Stimulated activated CD8-positive, alpha-beta memory T cell treated with anti-CD3 and anti-CD28 coated beads, Interleukin-4, amount 100 ng/mL, for 48 hours (primary cell): Measurements from ENCODE around the gene SIK1.
"Not testable (repeated sequence)": the region's sequence is repeated elsewhere in the genome, so short reads cannot be mapped to it uniquely, and the experiment has no call there.

Experiments used
- DNase-seq: peaks from one replicate; pipeline ENCODE4 v3.0.0-alpha.2; 2020

Gene SIK1

GRCh38 chr21:43426404-43427241, at the start of gene SIK1:
TSS of gene SIK1 (minus strand) at chr21:43427131. CDS start at chr21:43426178, 953 bp downstream.
- DNase-seq: not testable (repeated sequence)

GRCh38 chr21:43471597-43472242, 44.8 kb upstream of the SIK1 start:
- DNase-seq: not testable (repeated sequence)

GRCh38 chr21:43469719-43470458, 43.0 kb upstream of the SIK1 start:
- not testable (repeated sequence) for DNase-seq

- peak; percentile 21 for DNase-seq
These were observed 40.9 kb upstream of the SIK1 start for GRCh38 chr21:43467785-43468184.

DNA sequence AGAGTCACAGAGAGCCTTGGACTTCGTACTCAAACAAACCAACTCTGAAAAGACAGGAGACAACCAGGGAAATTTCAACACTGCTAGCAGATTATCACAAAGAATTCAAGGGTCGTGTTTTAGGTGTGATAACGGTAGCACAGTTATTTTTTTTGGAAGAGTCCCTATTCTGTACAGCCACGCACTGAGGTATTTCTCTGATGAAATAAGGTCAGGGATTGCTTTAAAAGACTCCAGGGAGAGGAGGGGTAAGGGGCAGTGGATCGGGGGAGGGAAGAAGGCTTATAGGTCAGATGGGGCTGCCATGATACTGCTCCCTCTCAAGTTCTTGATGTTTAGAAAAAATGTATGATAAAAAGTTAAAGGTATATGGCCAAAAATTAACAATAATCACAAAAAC, 38.2 kb upstream of the SIK1 start:
- DNase-seq: not testable (repeated sequence)

- not testable (repeated sequence) for DNase-seq
These were observed 36.7 kb upstream of the SIK1 start for GRCh38 chr21:43463498-43464261.

GRCh38 chr21:43462932-43463331, 36.0 kb upstream of the SIK1 start:
- not testable (repeated sequence) for DNase-seq

DNA sequence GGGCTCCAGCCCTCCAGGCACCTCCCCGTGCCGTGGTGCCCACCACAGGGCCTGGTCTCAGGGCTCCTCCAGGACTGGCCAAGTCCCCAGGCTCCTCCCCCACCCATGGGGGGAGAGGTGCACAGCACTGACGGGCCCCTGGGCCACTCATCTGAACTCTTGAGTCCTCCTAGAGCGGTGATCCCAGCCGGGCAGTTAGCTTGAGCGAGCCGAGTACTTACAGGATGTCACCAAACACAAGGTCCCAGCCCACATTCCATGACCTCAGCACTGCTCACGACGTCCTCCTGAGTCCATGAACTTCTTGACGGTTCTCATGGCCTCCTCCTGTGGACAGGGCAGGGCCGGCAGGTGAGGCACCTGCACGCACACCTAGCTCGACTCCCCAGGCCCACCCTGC, 33.5 kb upstream of the SIK1 start:
- DNase-seq: not testable (repeated sequence)

DNA sequence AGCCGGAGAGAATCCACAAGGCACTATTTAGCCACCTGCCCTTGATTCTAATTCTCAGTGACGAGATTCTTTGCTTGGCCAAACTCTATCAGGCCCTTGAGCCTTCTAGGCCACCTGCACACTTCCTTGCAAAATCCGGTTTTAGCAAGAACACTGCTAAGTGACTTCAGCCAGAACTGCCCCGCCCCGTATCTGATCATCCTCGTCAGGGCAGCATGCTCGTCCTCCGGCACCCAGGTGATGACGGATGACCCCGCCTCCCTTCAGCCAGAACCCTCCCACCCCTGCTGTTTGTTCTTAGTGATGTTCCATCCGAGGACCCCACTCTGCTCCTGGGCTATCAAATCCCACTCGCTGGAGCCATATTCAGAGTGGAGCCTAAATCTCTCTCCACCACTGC, 32.1 kb upstream of the SIK1 start:
- not testable (repeated sequence) for DNase-seq

GRCh38 chr21:43456616-43457314, 29.8 kb upstream of the SIK1 start:
- DNase-seq: not testable (repeated sequence)

DNA sequence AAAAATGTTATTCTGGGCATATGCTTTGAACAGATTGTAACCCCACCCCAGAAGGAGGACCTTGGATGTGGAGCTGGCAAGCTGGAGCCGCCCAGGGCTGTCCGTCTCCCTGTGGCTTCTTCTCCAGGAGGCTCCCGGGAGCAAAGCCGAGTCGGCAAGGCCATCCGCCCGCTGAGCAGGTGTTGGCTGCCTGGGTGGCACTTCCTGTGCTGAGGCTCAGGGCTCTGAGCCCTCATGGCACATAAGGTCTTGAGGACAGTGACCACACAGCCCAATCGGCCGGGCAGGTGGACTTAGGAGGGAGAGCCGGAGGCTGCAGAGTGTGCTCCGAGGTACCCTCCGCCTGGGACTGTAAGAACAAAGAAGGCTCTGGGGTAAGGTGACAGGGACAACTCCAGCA, 28.8 kb upstream of the SIK1 start:
- DNase-seq: not testable (repeated sequence)

GRCh38 chr21:43454176-43454575, 27.2 kb upstream of the SIK1 start:
- not testable (repeated sequence) for DNase-seq

- DNase-seq: not testable (repeated sequence)
These were observed 24.9 kb upstream of the SIK1 start for GRCh38 chr21:43451850-43452249.

DNA sequence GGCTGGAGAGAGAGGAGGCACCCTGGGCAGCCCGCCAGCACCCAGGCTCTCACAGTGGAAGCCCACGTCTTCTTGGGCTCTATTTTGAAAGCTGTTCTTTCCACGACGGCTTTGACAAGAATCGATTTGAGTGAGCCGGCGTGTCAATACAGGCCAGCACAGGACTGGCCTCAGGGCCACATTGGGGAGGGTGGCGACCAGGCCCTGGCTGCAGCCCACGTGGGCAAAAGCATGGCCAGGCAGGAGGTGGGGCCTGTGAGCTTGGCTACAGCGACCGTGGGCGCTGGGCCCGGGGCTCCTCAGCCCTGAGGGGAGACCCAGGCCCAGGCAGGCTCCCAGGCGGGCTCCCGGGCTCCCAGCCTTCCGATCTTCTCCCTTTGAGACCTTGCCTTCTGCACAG, 23.4 kb upstream of the SIK1 start:
- not testable (repeated sequence) for DNase-seq

DNA sequence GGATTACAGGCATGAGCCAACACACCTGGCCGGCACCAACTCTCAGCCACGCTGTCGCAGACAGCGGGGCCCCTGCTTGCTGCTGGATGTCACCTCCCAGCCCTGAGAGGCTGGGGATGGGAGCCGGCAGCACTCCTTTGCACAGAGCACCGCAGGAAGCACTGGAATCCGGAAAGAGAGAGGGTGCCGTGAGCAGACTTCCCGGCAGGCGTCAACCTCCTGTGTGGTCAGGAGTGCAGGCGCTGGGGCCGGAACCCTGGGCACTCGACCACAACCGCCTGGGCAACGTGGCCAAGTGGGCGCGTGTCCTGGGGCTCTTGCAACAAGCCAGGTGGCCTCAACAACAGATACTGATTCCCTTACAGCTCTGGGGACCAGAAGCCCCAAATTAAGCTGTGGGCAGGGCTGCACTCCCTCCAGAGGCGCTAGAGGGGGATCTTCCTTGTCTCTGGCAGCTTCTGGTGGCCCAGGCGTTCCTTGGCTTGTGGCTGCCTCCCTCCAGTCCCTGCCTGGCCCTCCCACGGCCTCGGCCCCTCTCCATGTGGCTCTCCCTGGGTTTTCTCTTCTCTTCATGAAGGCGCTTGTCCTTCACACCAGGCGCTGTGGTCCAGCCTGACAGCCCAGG, 20.5 kb upstream of the SIK1 start:
- DNase-seq: not testable (repeated sequence)

GRCh38 chr21:43446277-43446932, 19.5 kb upstream of the SIK1 start:
- not testable (repeated sequence) for DNase-seq

DNA sequence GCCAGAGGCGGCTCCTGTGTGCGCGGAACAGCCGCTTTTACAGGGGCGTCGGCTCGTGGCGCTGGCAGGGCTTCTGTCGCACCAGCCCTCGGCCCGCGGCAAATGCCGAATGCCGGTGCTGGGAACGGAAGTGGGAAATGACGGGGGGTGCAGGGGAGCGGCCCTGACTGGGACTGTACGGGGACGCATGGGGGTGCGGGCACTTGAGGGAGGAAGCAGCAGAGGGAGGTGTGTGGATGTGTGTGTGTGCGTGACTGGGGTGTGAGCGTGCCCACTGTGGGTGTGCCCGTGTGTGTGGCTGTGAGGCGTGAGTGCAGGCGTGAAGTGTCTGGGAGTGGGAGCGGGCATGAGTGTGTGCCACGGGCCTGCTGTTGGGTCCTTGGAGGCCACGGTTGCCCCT, 17.6 kb upstream of the SIK1 start:
- DNase-seq: not testable (repeated sequence)

DNA sequence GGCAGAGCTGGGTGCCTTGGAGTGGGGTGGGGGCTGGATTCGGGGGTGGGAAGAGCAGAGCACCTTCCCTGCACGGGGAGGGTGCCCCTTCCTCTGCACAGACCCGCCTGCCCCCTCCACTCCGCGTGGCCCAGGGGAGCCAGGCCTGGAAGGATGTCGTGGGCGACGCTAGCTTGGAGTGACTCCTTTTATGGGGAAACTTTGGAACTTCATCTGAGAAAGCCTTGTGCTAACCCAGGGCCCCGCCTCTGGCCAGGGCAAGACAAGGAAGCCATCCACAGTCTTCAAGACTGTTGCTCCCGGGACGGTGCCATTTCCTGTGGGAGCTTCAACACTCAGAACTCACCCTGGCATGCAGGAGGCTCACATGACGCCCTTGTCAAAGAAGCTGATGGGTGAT, 15.6 kb upstream of the SIK1 start:
- DNase-seq: not testable (repeated sequence)

GRCh38 chr21:43440835-43441727, 14.2 kb upstream of the SIK1 start:
- not testable (repeated sequence) for DNase-seq
